ENCODE results near the gene VRK1. TPM values are rescaled to one million over a fixed set of nuclear protein-coding genes. Genes with fewer than 3 reads are reported as not detected.

The VRK1 gene
- total and polyA plus RNA-seq, 8 donors = 2.4 to 7.0 (median 3.6) TPM

DNA sequence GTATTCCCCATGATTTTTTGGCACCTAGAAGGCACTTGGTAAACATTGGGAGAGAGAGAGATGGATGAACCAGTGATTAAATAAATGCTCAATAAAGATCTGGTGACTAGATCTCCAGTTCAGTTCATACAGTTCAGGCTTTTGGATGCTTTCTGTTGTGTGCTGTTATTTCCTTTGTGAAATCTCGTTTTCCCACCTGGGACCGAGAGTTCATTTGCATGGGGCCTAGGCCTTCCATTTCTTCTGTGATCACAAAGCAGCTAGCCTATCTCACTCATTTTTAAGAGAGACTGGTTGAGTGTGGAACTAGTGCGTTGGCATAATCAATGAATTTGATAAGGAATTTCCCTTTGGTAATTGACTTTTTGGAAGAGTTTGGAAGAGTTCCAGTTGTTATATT, 104.0 kb downstream of the VRK1 start:
- no peak for ATAC-seq

DNA sequence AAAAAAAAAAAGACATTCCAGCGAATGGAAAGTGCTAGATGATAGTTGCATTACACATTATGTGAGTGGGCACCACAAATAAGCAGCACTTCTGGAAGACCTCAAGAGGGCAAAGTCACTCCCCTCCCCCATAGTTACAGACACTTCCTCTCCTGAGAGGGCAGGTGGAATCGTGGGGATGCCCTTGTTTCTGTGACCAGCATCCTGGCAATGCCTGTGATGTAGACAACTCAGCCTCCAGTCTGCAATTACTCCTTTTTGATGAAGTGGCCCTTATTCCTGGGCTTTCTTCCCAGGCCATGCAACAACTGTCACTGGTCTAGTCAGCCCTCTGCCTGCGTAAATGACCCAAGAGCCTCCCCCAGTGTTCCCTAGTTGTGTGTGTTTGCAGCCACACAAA, 104.8 kb downstream of the VRK1 start:
- no peaks in the 10 kb centered on the region for H3K4me1 ChIP-seq
- no peak for FAIRE-seq
- WGBS, 2 donors = 81 to 94% methylated on average over 2 to 3 of the region's 3 CpGs
- H3K4me3 ChIP-seq = no peak overlapping the region
- DNase-seq = no peak
- H3K27ac ChIP-seq = no peak overlapping the region
- ATAC-seq = no peak
- H3K36me3 ChIP-seq = no peaks in the 10 kb centered on the region
- H3K27me3 ChIP-seq = no peaks in the 10 kb centered on the region
- intact Hi-C loops (cut with DNase I) = no loop called here
- TF ChIP-seq, protein P1, sequence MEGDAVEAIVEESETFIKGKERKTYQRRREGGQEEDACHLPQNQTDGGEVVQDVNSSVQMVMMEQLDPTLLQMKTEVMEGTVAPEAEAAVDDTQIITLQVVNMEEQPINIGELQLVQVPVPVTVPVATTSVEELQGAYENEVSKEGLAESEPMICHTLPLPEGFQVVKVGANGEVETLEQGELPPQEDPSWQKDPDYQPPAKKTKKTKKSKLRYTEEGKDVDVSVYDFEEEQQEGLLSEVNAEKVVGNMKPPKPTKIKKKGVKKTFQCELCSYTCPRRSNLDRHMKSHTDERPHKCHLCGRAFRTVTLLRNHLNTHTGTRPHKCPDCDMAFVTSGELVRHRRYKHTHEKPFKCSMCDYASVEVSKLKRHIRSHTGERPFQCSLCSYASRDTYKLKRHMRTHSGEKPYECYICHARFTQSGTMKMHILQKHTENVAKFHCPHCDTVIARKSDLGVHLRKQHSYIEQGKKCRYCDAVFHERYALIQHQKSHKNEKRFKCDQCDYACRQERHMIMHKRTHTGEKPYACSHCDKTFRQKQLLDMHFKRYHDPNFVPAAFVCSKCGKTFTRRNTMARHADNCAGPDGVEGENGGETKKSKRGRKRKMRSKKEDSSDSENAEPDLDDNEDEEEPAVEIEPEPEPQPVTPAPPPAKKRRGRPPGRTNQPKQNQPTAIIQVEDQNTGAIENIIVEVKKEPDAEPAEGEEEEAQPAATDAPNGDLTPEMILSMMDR (IDR thresholded peaks at IDR 0.05) = no peak
- H3K9me3 ChIP-seq = no peaks in the 10 kb centered on the region

More for the DNA sequence above, 104.0 kb downstream of the VRK1 start:
- FAIRE-seq = no peak
- DNase-seq = no peak
- WGBS, 2 donors = 67 to 74% methylated on average over 3 of the region's 3 CpGs
- H3K27me3 ChIP-seq = no peaks in the 10 kb centered on the region
- TF ChIP-seq, protein P1 (IDR thresholded peaks at IDR 0.05) = no peak
- H3K27ac ChIP-seq = no peak overlapping the region
- intact Hi-C loops (cut with DNase I) = no loop called here
- no peaks in the 10 kb centered on the region for H3K36me3 ChIP-seq
- no peak overlapping the region for H3K4me3 ChIP-seq
- H3K9me3 ChIP-seq = no peaks in the 10 kb centered on the region
- H3K4me1 ChIP-seq = no peaks in the 10 kb centered on the region

DNA sequence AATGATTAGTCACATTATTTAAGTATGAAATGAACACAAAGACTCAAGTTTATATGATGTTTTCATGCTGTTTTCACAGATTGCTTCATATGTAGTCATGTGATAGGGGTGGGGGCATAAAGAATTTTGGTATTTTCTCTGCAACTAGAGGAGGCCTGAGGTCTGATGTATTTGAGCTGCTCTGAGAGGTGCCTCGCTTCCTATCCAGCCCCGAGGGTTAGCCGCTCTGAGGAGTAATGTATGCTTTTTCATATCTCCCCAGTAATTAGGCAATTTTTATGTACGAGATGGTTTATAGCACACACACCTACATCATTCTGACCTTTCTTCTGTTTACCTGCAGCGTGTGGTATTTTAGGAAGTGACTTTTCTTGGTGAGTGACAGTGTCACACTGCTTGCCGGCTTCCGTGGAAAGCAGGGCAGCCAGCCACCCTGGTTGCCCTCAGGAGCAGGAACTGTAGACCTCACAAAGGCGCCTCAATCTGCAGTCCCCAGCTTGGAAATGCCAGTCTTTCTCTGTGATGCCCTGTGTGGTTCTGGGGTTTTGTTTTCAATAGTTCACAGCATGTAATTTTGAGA, 106.4 kb downstream of the VRK1 start:
- Histone ChIP-seq H3K9me3 (no peaks in the 10 kb centered on the region), H3K4me1 (no peaks in the 10 kb centered on the region), H3K4me3 (no peak overlapping the region), H3K36me3 (no peaks in the 10 kb centered on the region), H3K27me3 (no peaks in the 10 kb centered on the region), H3K27ac (no peak overlapping the region)
- no peak for FAIRE-seq
- no peak for DNase-seq
- intact Hi-C loops (cut with DNase I) = no loop called here
- TF ChIP-seq, protein P1 (IDR thresholded peaks at IDR 0.05) = no peak
- ATAC-seq = no peak
- WGBS, 2 donors = 80 to 81% methylated on average over 8 of the region's 8 CpGs

DNA sequence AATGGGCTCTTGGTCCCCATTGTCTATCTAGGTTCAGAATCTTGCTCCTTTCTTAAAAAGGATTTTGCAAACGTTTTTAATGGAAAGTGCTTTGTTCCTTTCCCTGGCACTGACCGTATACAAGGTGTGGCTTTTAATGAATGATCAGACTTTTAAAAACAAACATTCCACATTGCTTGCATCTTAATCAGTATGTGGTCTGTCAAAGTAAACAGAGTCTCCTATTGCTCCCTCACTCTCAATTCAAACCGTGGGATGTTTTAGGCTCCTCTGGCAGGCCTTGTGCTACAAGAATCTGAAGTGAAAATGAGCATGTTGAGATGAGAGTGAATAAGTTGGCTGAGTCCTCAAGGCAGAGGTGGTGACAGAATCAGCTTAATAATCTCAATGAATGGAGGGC, 107.0 kb downstream of the VRK1 start:
- 40 to 46% methylated on average over 3 of the region's 3 CpGs for WGBS, 2 donors

DNA sequence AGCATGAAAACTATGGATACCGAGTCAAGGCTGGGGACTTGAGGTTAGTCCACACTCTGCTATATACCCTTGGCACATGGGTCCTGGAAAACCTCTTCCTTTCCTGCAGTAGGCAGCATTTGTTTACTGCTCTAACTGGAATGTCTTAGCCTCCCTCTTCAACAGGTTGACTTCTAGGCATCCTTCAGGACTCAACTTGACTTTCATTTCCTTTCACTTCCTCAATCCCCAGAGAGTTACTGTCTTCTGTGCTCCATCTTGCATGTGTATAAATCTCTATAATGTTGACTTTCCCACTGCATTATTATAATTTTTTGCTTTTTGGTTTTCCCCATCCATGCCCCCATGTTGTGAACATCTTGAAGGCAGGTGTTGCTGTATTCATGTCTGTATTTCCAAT, 107.9 kb downstream of the VRK1 start:
- no peaks in the 10 kb centered on the region for H3K9me3 ChIP-seq
- no peaks in the 10 kb centered on the region for H3K27me3 ChIP-seq
- H3K27ac ChIP-seq = no peak overlapping the region
- WGBS, 2 donors = 94 to 96% methylated on average over 1 of the region's 1 CpG
- no peaks in the 10 kb centered on the region for H3K4me1 ChIP-seq
- no peak for DNase-seq
- H3K4me3 ChIP-seq = no peak overlapping the region
- ATAC-seq = no peak
- no peak for FAIRE-seq
- intact Hi-C loops (cut with DNase I) = no loop called here
- no peaks in the 10 kb centered on the region for H3K36me3 ChIP-seq
- TF ChIP-seq, protein P1 (IDR thresholded peaks at IDR 0.05) = no peak

More for the DNA sequence above, 107.0 kb downstream of the VRK1 start:
- no peak overlapping the region for H3K27ac ChIP-seq
- no peaks in the 10 kb centered on the region for H3K36me3 ChIP-seq
- intact Hi-C loops (cut with DNase I) = no loop called here
- no peaks in the 10 kb centered on the region for H3K4me1 ChIP-seq
- H3K27me3 ChIP-seq = no peaks in the 10 kb centered on the region
- TF ChIP-seq, protein P1 (IDR thresholded peaks at IDR 0.05) = no peak
- H3K9me3 ChIP-seq = no peaks in the 10 kb centered on the region
- H3K4me3 ChIP-seq = no peak overlapping the region
- no peak for ATAC-seq
- no peak for FAIRE-seq
- no peak for DNase-seq

Data from pancreas (tissue), 10 donors.